ENCODE results near the gene LRP8. TPM values are rescaled to one million over a fixed set of nuclear protein-coding genes. Genes with fewer than 3 reads are reported as not detected.

LRP8 gene
- total and polyA plus RNA-seq, 2 of the 13 experiments (the other 11 are each of a cell fraction or from before 2014, with no cell fraction given) = 17.3 to 17.4 TPM

GRCh38 chr1:53238197-53239155, 89.4 kb downstream of the LRP8 start, which contains the start of gene MAGOH (continued):
- TF ChIP-seq ZNF512 (CRISPR knock-in tag; IDR thresholded peaks at IDR 0.05) (no peak), ZNF501 (CRISPR knock-in tag; IDR thresholded peaks at IDR 0.05) (peak; percentile 80; the same call in 1 of the 2 replicates), ZNF737 (CRISPR knock-in tag; IDR thresholded peaks at IDR 0.05; ENCODE audit: borderline replicate concordance) (no peak), TERF1 (CRISPR knock-in tag; IDR thresholded peaks at IDR 0.05) (no peak), ZNF333 (CRISPR knock-in tag; IDR thresholded peaks at IDR 0.05; ENCODE audit: borderline replicate concordance) (no peak; the same call in 1 of the 2 replicates), ZNF569 (CRISPR knock-in tag; IDR thresholded peaks at IDR 0.05; ENCODE audit: borderline replicate concordance) (no peak), ZNF329 (CRISPR knock-in tag; IDR thresholded peaks at IDR 0.05; ENCODE audit: low read depth) (0 out of 2 replicates have a peak, but pooled peaks have one; percentile 61), ZNF530 (CRISPR knock-in tag; IDR thresholded peaks at IDR 0.05; ENCODE audit: low read depth) (0 out of 2 replicates have a peak, but pooled peaks have one; percentile 26), SMARCC2 (IDR thresholded peaks at IDR 0.05) (no peak), SMC3 (IDR thresholded peaks at IDR 0.05; ENCODE audit: low read length) (no peak), TAF1 (CRISPR knock-in tag; IDR thresholded peaks at IDR 0.05) (peak; percentile 79), ZNF44 (CRISPR knock-in tag; IDR thresholded peaks at IDR 0.05) (peak; percentile 44; the same call in 1 of the 2 replicates), SMAD9 (CRISPR knock-in tag; IDR thresholded peaks at IDR 0.05) (no peak), SP2 (CRISPR knock-in tag; IDR thresholded peaks at IDR 0.05) (peak; percentile 68), MTF2 (CRISPR knock-in tag; IDR thresholded peaks at IDR 0.05; ENCODE audit: borderline replicate concordance) (no peak), SKI (IDR thresholded peaks at IDR 0.05; ENCODE audit: partially characterized antibody) (peak; percentile 76), NAIF1 (CRISPR knock-in tag; IDR thresholded peaks at IDR 0.05; ENCODE audit: borderline replicate concordance) (no peak), KLF15 (CRISPR knock-in tag; IDR thresholded peaks at IDR 0.05; ENCODE audit: borderline replicate concordance) (no peak)
- TF ChIP-seq, protein P1, sequence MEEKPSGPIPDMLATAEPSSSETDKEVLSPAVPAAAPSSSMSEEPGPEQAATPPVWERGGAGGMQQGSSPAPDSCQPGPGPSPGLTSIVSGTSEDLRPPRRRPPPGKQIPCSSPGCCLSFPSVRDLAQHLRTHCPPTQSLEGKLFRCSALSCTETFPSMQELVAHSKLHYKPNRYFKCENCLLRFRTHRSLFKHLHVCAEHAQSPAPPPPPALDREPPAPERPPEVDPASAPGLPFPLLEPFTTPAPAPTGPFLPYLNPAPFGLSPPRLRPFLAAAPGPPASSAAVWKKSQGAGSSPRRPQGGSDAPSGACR (CRISPR knock-in tag; IDR thresholded peaks at IDR 0.05) = no peak
- TF ChIP-seq, protein P2, sequence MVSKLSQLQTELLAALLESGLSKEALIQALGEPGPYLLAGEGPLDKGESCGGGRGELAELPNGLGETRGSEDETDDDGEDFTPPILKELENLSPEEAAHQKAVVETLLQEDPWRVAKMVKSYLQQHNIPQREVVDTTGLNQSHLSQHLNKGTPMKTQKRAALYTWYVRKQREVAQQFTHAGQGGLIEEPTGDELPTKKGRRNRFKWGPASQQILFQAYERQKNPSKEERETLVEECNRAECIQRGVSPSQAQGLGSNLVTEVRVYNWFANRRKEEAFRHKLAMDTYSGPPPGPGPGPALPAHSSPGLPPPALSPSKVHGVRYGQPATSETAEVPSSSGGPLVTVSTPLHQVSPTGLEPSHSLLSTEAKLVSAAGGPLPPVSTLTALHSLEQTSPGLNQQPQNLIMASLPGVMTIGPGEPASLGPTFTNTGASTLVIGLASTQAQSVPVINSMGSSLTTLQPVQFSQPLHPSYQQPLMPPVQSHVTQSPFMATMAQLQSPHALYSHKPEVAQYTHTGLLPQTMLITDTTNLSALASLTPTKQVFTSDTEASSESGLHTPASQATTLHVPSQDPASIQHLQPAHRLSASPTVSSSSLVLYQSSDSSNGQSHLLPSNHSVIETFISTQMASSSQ (IDR thresholded peaks at IDR 0.05; ENCODE audit: low read depth) = peak; percentile 23; the same call in 1 of the 2 replicates
- TF ChIP-seq, protein P2 (CRISPR knock-in tag; IDR thresholded peaks at IDR 0.05; ENCODE audit: borderline replicate concordance) = peak; percentile 71; the same call in 1 of the 2 replicates
